ENCODE measurements around the gene NECTIN3. TPM values are rescaled to one million over a fixed set of nuclear protein-coding genes. Genes with fewer than 3 reads are reported as not detected.

NECTIN3 gene
- total RNA-seq, 1 experiment from 2014 or later: 53.7 TPM

DNA sequence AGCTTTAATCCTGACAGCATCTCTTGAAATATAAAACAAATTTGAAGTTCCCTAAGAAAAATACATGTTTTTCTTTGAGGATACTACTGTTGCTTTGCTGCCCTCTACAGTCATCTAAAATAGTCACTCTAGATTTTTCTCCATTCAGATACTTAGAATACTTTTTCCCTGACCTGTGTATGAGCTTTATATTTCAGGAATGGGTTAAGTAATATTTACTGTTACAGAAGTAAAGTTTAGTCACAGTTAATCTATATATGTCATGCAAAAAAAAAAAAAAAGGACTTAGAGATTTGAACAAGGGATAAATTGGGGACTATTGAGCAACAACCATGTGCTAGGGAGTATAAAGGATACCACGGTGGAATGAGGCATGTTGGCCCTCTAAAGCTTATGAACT, 8.8 kb downstream of the NECTIN3 start:
- DNase-seq: no peak
- no peak overlapping the region for H3K18ac ChIP-seq (ENCODE audit: insufficient read length, low read depth, low read length)
- no peak overlapping the region for H4K91ac ChIP-seq (ENCODE audit: insufficient read length, low read depth, low read length)
- H3K4me3 Mint-ChIP-seq: no peak overlapping the region
- H2BK15ac ChIP-seq (ENCODE audit: low read depth, low read length): no peak overlapping the region
- H2AK5ac ChIP-seq (ENCODE audit: insufficient read length, low read length): no peak overlapping the region
- H2BK20ac ChIP-seq (ENCODE audit: low read depth, low read length, poor library complexity, severe bottlenecking): no peak overlapping the region
- no CpG with 5 or more reads among the region's 1 CpG for WGBS (ENCODE audit: extremely low coverage, insufficient read length, low lambda C conversion rate)
- no peaks in the 10 kb centered on the region for H3K36me3 Mint-ChIP-seq (ENCODE audit: insufficient read depth in 1 of 3, low read depth in 3 of 3)
- H3K4me2 ChIP-seq (ENCODE audit: insufficient read depth, insufficient read length, low read length): no peak overlapping the region
- TF ChIP-seq, protein P1, sequence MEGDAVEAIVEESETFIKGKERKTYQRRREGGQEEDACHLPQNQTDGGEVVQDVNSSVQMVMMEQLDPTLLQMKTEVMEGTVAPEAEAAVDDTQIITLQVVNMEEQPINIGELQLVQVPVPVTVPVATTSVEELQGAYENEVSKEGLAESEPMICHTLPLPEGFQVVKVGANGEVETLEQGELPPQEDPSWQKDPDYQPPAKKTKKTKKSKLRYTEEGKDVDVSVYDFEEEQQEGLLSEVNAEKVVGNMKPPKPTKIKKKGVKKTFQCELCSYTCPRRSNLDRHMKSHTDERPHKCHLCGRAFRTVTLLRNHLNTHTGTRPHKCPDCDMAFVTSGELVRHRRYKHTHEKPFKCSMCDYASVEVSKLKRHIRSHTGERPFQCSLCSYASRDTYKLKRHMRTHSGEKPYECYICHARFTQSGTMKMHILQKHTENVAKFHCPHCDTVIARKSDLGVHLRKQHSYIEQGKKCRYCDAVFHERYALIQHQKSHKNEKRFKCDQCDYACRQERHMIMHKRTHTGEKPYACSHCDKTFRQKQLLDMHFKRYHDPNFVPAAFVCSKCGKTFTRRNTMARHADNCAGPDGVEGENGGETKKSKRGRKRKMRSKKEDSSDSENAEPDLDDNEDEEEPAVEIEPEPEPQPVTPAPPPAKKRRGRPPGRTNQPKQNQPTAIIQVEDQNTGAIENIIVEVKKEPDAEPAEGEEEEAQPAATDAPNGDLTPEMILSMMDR (conservative IDR thresholded peaks at IDR 0.05): peak; percentile 71
- no peak overlapping the region for H4K5ac ChIP-seq (ENCODE audit: insufficient read length, low read depth, low read length)
- H3K27me3 ChIP-seq (ENCODE audit: insufficient read depth, low read length): no peaks in the 10 kb centered on the region
- no peaks in the 10 kb centered on the region for H3K27me3 Mint-ChIP-seq (ENCODE audit: low read depth)
- no peak overlapping the region for H3K27ac ChIP-seq (ENCODE audit: insufficient read length, low read depth, low read length)
- H2BK5ac ChIP-seq (ENCODE audit: insufficient read length, low read length): no peak overlapping the region
- no peak overlapping the region for H2BK12ac ChIP-seq (ENCODE audit: insufficient read length, low read depth, low read length)
- H3K23ac ChIP-seq (ENCODE audit: insufficient read length, low read depth, low read length): no peak overlapping the region
- no peaks in the 10 kb centered on the region for H3K9me3 Mint-ChIP-seq
- peaks cover 5% of the 10 kb centered on the region for H3K79me1 ChIP-seq (ENCODE audit: insufficient read depth, low read depth, low read length, poor library complexity, severe bottlenecking)
- no peak overlapping the region for H2BK120ac ChIP-seq (ENCODE audit: low read depth, low read length, poor library complexity, severe bottlenecking)
- H4K20me1 ChIP-seq (ENCODE audit: control insufficient read depth, insufficient read depth, insufficient read length): no peaks in the 10 kb centered on the region
- no peak overlapping the region for H3K27ac Mint-ChIP-seq
- no peak overlapping the region for H3K14ac ChIP-seq (ENCODE audit: insufficient read depth, low read length)
- H3K56ac ChIP-seq (ENCODE audit: insufficient read length, low read depth, low read length): no peak overlapping the region
- peaks cover 22 to 24% of the 10 kb centered on the region in 2 experiments for H3K4me1 Mint-ChIP-seq
- no peak overlapping the region for H2AFZ ChIP-seq (ENCODE audit: low read length)
- H3K9me3 ChIP-seq (ENCODE audit: control insufficient read depth, low read depth, low read length): no peaks in the 10 kb centered on the region
- no peak overlapping the region for H3T11ph ChIP-seq (ENCODE audit: low read length)
- H3K79me2 ChIP-seq (ENCODE audit: insufficient read depth, low read length): peaks cover 28% of the 10 kb centered on the region; the same call in 1 of the 2 replicates
- H3K4me1 ChIP-seq (ENCODE audit: insufficient read depth, low read length): peaks cover 3% of the 10 kb centered on the region; the same call in 1 of the 2 replicates
- no peak overlapping the region for H3K4ac ChIP-seq (ENCODE audit: low read depth, low read length)
- H3K9ac ChIP-seq (ENCODE audit: extremely low read depth, insufficient read length, low read length): no peak overlapping the region
- H3K23me2 ChIP-seq (ENCODE audit: insufficient read length, low read depth, low read length, poor library complexity, severe bottlenecking): no peaks in the 10 kb centered on the region
- no peak overlapping the region for H4K8ac ChIP-seq (replicated peaks; ENCODE audit: insufficient read length, low read depth, low read length)
